IPS-15b (cell line): ENCODE data around the gene ACTMAP.

ENCODE experiments used
- H3K27me3 ChIP-seq: one replicate; pipeline ENCODE4 v1.6.1; 2013; ENCODE audit warnings: low read length; ENCODE audit not compliant: control insufficient read depth, insufficient read depth
- H3K36me3 ChIP-seq: one replicate; pipeline ENCODE4 v1.6.1; 2013; ENCODE audit warnings: low read length; ENCODE audit not compliant: control insufficient read depth, insufficient read depth
- H3K4me1 ChIP-seq: one replicate; pipeline ENCODE4 v1.6.1; 2013; ENCODE audit warnings: mild to moderate bottlenecking, low read length; ENCODE audit not compliant: control insufficient read depth, insufficient read depth
- H3K4me3 ChIP-seq: one replicate; pipeline ENCODE4 v1.5.1; 2013; ENCODE audit warnings: low read depth, low read length
- H3K9ac ChIP-seq: one replicate; pipeline ENCODE4 v1.6.1; 2013; ENCODE audit warnings: low read depth, mild to moderate bottlenecking, low read length
- H3K9me3 ChIP-seq: one replicate; pipeline ENCODE4 v1.6.1; 2013; ENCODE audit warnings: mild to moderate bottlenecking, low read length; ENCODE audit not compliant: control insufficient read depth, insufficient read depth

ACTMAP gene

DNA sequence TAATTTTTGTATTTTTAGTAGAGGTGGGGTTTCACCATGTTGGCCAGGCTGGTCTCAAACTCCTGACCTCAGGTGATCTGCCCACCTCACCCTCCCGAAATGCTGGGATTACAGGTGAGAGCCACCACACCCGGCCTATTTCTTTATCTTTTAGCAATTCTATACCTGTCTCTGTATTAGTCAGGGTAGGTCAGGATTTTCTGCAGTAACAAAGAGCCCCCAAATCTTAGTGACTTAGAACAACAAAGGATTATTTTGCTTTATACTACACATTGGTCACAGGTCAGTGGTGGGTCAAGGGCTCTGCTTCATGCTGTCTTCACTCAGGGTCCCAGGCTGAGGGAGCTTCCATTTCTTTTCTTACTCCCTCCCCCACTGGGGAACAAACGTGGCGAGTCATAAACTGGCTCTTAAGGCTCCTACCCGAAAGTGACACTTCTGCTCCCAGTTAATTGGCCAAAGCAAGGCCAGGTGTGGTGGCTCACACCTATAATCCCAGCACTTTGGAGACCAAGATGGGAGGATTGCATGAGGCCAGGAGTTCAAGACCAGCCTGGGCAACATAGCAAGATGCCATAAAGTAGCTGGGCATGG is 26.5 kb downstream of the ACTMAP start:
- Histone ChIP-seq H3K36me3 (no peaks in the 10 kb centered on the region), H3K4me3 (no peak overlapping the region), H3K9me3 (no peaks in the 10 kb centered on the region), H3K4me1 (peaks cover 2% of the 10 kb centered on the region), H3K27me3 (no peaks in the 10 kb centered on the region), H3K9ac (no peak overlapping the region)

DNA sequence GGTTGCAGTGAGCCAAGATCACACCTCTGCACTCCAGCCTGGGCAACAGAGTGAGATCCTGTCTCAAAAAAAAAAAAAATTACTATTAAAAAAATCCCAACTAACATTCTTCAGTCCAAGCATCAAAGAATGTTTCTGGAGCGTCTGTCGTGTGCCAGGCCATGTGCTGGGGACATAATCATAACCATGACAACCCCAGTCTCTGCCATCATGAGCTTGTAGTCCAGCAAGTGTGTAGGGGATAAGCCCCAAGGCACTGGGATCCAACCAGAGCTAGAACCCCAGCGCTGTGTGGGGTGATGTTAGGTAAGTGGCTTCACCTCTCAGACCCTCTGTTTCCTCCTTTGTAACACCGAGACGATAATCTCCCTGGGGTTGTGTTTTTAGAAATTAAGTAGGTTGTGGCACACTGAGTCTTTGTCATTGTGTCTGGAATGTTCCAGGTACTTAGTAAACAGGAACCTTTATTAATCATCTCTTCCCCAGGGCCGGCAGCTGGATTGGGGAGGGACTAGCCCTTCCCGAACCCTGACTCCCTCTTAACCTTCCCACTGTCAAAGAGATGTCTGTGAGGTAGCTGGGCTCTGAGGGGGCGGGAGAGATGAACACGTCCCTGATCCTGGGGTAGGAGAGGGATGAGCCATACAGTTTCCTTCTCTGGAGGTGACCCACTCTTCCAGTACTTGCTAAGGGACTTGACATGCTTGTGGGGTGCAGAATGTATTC is 28.2 kb downstream of the ACTMAP start:
- Histone ChIP-seq H3K27me3 (no peaks in the 10 kb centered on the region), H3K9ac (no peak overlapping the region), H3K4me3 (no peak overlapping the region), H3K4me1 (peaks cover 10% of the 10 kb centered on the region), H3K9me3 (no peaks in the 10 kb centered on the region), H3K36me3 (no peaks in the 10 kb centered on the region)

DNA sequence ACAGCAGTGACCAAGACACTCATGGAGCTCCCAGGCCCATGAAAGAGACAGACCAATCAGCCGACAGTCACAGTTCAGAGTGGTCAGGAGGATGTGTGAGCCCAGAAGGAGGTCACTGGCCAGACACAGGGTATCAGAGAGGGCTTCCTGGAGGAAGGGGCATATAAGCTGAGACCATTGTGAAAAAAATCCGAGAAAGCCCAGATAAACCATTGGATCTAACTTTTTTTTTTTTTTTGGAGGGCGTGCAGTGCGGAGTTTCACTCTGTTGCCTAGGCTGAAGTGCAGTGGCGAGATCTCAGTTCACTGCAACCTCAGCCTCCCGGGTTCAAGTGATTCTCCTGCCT is 29.2 kb downstream of the ACTMAP start:
- Histone ChIP-seq H3K4me1 (peaks cover 10% of the 10 kb centered on the region), H3K4me3 (no peak overlapping the region), H3K27me3 (no peaks in the 10 kb centered on the region), H3K9ac (no peak overlapping the region), H3K9me3 (no peaks in the 10 kb centered on the region), H3K36me3 (no peaks in the 10 kb centered on the region)

DNA sequence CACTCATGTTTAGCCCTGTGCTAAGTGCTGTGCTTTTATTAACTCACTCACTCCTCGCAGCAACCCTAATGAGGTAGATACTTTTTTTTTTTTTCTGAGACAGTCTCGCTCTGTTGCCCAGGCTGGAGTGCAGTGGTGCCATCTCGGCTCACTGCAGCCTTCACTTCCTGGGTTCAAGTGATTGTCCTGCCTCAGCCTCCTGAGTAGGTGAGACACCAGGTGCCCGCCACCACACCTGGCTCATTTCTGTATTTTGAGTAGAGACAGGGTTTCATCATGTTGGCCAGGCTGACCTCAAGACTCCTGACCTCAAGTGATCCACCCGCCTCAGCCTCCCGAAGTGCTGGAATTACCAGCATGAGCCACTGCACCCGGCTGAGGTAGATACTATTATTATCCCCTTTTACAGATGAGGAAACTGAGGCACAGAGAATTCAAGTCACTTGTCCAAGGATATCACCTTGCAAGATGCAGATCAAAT is 30.8 kb downstream of the ACTMAP start:
- Histone ChIP-seq H3K4me1 (peaks cover 13% of the 10 kb centered on the region), H3K9ac (no peak overlapping the region), H3K9me3 (no peaks in the 10 kb centered on the region), H3K36me3 (no peaks in the 10 kb centered on the region), H3K27me3 (no peaks in the 10 kb centered on the region), H3K4me3 (peak overlapping the region; percentile 16)

DNA sequence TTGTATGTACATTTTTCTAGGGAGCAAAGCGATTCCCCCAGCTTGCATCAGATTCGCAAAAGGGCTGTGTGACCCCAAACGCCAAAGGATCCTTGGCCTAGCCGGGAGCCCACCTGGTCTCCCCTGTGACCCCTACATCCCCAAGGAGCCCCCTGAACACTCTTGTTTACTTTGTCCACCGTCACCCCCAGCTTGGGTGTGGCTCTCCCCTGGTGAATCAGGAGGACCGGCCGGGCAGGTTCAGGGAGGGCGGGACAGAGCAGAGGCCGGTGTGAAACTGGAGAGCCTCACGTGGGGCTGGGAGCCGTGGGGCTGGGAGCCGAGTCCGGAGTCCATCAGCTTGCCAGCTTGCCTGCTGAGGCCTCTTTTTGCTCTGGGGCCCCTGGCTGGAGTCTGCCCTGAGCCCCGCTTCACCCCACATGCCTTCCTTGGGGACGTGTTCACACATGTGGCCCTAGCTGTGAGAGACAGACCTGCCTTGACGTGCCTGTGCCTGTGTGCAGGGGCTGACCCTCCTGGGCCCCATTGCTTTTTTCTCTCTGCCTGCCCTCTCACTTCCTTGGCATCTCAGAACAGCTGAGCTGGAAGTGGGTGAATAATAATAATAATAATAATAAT is 31.4 kb downstream of the ACTMAP start:
- Histone ChIP-seq H3K4me1 (peaks cover 13% of the 10 kb centered on the region), H3K36me3 (no peaks in the 10 kb centered on the region), H3K4me3 (peak overlapping the region; percentile 70), H3K9me3 (no peaks in the 10 kb centered on the region), H3K9ac (peak overlapping the region; percentile 47), H3K27me3 (no peaks in the 10 kb centered on the region)

DNA sequence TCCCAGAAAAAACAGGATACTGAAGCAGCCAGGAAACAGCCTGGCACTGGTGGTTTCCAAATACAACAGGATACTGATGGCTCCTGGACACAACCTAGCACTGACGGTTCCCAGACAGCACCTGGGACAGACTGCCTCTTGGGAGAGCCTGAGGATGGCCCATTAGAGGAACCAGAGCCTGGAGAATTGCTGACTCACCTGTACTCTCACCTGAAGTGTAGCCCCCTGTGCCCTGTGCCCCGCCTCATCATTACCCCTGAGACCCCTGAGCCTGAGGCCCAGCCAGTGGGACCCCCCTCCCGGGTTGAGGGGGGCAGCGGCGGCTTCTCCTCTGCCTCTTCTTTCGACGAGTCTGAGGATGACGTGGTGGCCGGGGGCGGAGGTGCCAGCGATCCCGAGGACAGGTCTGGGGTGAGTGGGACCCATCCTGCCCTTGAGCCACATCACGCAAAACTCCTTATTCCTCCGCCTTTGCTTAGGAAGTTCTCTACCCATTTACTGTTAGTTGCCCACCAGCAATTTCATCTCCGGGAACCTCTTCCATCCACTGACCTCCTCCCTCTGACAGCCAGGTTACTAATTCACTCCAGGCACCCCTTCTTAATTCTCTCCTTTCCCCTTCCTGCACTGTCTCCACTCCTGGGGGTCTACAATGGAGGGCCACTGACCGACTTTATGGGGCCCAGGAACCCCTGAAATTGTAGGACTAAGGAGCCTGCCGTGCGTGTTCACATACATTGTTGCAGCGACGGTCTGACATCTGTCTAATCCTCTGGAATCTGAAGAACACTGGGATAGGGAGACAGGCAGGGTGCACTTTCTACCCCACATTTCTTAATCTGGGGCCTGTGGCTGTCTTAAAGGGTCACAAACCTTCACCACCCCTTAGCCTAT is 32.1 kb downstream of the ACTMAP start:
- Histone ChIP-seq H3K9me3 (no peaks in the 10 kb centered on the region), H3K4me3 (peak overlapping the region; percentile 70), H3K27me3 (no peaks in the 10 kb centered on the region), H3K36me3 (no peaks in the 10 kb centered on the region), H3K9ac (peak overlapping the region; percentile 47), H3K4me1 (peaks cover 13% of the 10 kb centered on the region)

DNA sequence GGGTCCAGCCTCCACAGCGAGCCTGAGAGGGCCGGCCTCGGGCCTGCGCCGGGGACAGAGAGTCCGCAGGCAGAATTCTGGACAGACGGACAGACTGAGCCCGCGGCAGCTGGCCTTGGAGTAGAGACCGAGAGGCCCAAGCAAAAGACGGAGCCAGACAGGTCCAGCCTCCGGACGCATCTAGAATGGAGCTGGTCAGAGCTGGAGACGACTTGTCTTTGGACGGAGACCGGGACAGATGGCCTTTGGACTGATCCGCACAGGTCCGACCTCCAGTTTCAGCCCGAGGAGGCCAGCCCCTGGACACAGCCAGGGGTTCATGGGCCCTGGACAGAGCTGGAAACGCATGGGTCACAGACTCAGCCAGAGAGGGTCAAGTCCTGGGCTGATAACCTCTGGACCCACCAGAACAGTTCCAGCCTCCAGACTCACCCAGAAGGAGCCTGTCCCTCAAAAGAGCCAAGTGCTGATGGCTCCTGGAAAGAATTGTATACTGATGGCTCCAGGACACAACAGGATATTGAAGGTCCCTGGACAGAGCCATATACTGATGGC is 32.9 kb downstream of the ACTMAP start:
- H3K27me3 ChIP-seq: no peaks in the 10 kb centered on the region
- H3K9ac ChIP-seq: peak overlapping the region; percentile 18
- peak overlapping the region; percentile 70 for H3K4me3 ChIP-seq
- peaks cover 13% of the 10 kb centered on the region for H3K4me1 ChIP-seq
- no peaks in the 10 kb centered on the region for H3K36me3 ChIP-seq
- no peaks in the 10 kb centered on the region for H3K9me3 ChIP-seq

DNA sequence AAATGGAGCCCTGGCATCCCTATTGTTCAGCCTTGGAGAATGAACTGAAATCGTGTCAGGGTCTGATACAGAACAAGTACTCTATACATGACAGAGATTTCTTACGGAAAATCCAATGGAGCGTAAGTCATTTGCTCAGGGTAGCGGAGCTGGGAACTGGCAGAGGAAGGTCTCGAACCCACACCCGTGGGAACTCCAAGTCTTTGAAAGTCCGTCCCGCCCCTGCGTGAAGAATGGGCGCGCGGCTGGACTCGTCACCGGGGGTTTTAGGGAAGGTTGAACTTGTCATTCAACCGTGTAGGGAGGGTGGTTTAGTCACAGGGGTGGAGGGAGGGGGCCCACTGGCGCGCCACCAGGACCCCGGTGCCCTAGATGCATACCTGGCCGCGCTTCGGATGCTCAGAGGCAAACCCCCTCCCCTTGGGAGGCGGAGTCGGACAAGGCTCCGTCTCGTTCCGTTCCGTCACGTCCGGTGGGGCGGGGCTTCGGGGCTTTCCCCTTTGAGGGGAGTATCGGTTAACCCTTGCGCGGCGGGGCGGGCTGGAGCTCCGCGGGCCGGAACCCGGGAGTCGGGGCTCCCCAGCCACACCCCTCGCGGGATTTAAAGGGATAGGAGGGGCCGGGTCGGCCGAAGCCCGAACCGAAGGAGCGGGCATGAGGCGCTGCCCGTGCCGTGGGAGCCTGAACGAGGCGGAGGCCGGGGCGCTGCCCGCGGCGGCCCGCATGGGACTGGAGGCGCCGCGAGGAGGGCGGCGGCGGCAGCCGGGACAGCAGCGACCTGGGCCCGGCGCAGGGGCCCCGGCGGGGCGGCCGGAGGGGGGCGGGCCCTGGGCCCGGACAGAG is 33.6 kb downstream of the ACTMAP start, which contains the start of the genes COQ8B and ITPKC:
TSS of gene COQ8B (minus strand) at position 405 of the 843 bp plus-strand sequence. CDS start 2,254 bp downstream, outside the sequence.
TSS of gene ITPKC (plus strand) at position 631 of the 843 bp plus-strand sequence. CDS start at position 655, 24 bp downstream.
- no peaks in the 10 kb centered on the region for H3K27me3 ChIP-seq

DNA sequence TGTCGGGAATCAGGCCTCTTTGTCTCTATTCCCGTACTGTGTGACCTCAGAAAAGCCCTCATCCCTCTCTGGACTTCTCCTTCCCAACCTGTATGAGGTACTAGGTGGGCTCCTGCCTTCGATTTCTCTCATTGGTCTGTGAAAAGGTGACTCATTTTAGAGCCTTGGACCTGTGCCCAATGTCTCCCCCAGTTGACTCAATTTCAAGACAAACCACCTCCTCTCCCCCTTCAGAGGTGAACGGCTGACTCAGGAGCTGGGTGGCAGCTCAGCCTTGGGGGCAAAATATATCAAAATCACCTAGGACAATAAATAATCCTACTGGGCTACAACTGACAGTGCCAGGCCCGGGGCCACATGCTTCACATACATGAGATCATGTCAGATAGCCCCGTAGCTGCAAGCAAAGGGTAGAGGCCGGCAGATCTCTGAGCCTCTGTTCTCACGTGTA is 34.2 kb downstream of the ACTMAP start:
- H3K9me3 ChIP-seq: no peaks in the 10 kb centered on the region
- no peaks in the 10 kb centered on the region for H3K27me3 ChIP-seq
- no peaks in the 10 kb centered on the region for H3K36me3 ChIP-seq
- peaks cover 13% of the 10 kb centered on the region for H3K4me1 ChIP-seq
- H3K4me3 ChIP-seq: peak overlapping the region; percentile 88
- H3K9ac ChIP-seq: no peak overlapping the region

More for the DNA sequence above, 33.6 kb downstream of the ACTMAP start, which contains the start of the genes COQ8B and ITPKC:
- H3K9me3 ChIP-seq: no peaks in the 10 kb centered on the region
- H3K9ac ChIP-seq: peak within 1 kb of the TSS; percentile 18
- H3K4me3 ChIP-seq: peak within 1 kb of the TSS; percentile 88
- H3K4me1 ChIP-seq: peaks cover 13% of the 10 kb centered on the region
- H3K36me3 ChIP-seq: no peaks in the 10 kb centered on the region

DNA sequence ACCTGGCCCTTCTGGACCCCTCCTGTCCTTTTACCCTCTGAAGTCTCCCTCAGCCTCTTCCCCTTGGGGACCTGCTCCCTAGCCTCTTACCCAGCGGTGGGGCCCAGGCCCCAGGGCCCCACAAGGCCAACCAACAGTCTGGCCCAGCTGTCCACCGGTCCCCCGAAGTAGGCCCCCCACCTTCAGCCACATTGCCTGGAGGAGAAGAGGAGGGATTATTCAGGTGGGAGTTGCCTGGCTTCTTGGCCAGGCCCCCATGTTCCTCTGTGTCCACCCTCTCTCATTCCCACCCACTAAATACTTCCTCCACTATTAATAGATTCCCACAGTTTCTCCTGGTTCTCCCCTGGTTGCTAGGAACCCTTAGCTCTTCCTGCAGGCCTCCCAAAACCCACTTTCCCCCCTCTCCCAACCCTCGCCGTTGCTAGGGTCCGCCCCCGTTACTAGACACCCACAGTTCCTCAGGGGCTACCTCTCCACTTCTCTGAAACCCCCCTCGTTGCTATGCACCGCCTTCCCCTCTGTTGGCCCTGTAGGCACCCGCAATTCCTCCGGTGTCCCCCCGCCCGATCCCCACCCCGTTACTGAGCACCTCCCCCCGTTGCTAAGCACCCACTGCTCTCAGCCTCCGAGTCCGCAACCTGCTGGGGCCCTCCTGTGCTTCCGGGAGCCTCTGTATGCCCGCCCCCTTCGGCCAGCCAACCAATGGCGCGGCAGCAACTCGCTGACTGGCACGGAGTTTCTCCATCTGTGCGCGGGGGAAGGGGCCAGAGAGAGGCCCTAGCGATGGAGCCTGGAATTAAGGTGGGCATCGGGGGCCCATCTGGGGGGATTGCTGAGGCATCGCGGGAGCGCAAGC is 35.6 kb downstream of the ACTMAP start:
- Histone ChIP-seq H3K4me1 (peaks cover 13% of the 10 kb centered on the region), H3K9me3 (no peaks in the 10 kb centered on the region), H3K4me3 (peak overlapping the region; percentile 88), H3K36me3 (no peaks in the 10 kb centered on the region), H3K9ac (peak overlapping the region; percentile 60), H3K27me3 (no peaks in the 10 kb centered on the region)
